Mononuclear cell (primary cell): ENCODE data around the gene KBTBD8. TPM values are rescaled to one million over a fixed set of nuclear protein-coding genes. Genes with fewer than 3 reads are reported as not detected.

Experiments
- H3K27me3 ChIP-seq: 2 replicates; pipeline ENCODE4 v1.6.0; 2011; ENCODE audit warnings: low read length, control low read depth; ENCODE audit not compliant: insufficient read depth
- H3K4me1 ChIP-seq: 2 replicates; pipeline ENCODE4 v1.5.1; 2011; ENCODE audit warnings: mild to moderate bottlenecking, low read length, control low read depth; ENCODE audit not compliant: insufficient read depth
- H3K4me3 ChIP-seq: 2 replicates; pipeline ENCODE4 v1.5.1; 2011; ENCODE audit warnings: mild to moderate bottlenecking, low read length, moderate library complexity
- H3K9me3 ChIP-seq: 2 replicates; pipeline ENCODE4 v1.5.1; 2011; ENCODE audit warnings: low read depth, mild to moderate bottlenecking, control low read depth, low read length
- total RNA-seq: library from RNA; depleted of rRNA; stranded (reverse); fragments of >200 nt; gene quantifications from one replicate; pipeline ENCODE4 v1.2.3, GENCODE V29; 2012

Gene KBTBD8
- total RNA-seq, 1 donor = 55.1 TPM

DNA sequence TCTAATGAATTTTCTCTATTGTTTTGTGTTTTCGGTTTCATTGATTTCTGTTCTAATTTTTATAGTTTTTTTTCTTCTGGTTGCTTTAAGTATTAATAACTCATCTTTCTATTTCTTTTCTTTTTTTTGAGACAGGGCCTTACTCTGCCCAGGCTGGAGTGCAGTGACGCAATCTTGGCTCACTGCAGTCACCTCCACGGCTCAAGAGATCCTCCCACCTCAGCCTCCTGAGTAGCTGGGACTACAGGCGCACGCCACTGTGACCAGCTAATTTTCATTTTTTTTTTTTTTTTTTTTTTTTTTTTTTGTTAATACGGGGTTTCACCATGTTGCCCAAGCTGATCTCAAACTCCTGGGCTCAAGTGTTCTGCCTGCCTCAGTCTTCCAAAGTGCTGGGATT, 14.5 kb downstream of the KBTBD8 start:
- no peaks in the 10 kb centered on the region for H3K9me3 ChIP-seq

DNA sequence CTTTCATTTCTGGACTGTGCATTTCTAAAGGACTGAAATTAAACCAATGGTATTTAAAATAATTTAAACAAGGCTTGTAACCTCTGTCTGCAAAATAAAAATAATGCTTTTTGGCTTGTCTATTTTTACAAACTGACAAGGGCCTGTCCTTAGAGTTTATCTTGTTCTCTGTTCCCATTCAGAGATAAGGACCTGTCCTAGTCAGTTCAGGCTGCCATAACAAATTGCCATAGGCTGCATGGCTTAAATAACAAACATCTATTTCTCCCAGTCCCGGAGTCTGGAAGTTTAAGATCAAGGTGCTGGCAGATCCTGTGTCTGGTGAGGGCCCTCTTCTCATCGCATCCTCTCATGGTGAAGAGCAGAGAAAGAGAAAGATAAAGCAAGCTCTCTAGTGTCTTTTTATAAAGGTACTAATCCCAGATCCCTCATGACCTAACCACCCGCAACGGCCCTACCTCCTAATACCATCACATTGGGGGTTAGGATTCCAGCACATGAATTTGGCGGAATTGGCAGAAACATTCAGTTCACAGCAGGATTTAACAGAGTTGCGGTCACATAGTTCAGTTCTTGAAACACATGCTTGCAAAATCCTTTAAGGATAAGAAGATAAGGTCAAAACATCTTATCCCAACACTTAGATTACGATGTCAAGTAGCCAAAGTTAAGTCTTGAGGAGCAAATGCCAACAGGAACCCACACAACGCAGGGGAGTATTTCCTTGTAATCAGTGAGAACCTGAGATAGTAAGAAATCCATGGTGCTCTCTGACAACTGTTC, 17.8 kb downstream of the KBTBD8 start:
- Histone ChIP-seq H3K27me3 (no peaks in the 10 kb centered on the region), H3K4me3 (no peak overlapping the region)

More for the DNA sequence above, 14.5 kb downstream of the KBTBD8 start:
- H3K4me3 ChIP-seq = no peak overlapping the region
- H3K27me3 ChIP-seq = no peaks in the 10 kb centered on the region
- H3K4me1 ChIP-seq = peaks cover 13% of the 10 kb centered on the region

DNA sequence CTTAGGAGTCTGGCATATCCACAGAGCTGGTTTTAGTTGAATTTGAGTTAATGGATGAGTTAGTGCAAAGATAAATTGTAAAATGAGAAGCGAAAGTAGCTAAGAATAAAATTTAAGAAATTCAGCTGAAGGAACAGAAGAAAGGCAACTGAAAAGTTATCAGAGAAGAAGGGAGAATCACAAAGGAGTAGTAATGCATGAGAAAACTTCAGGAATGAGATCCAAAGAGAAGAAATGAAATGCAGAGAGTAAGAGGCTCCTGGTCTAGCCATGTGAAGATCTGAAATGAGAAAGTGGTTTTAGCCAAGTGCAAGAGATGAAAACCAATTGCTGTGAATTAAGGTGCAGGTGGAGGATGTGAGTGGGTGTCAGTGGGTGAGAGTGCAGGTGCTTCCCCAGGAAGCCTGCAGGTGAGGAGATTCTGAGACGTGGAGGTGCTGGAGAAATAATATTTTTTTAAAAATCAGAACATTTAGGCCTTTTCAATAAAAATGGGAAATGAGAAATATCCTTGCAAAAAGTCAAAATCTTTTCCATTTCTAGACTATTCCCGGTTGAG, 18.5 kb downstream of the KBTBD8 start:
- Histone ChIP-seq H3K9me3 (no peaks in the 10 kb centered on the region), H3K27me3 (no peaks in the 10 kb centered on the region), H3K4me1 (peaks cover 19% of the 10 kb centered on the region), H3K4me3 (no peak overlapping the region)

More for the DNA sequence above, 17.8 kb downstream of the KBTBD8 start:
- H3K4me1 ChIP-seq = peaks cover 19% of the 10 kb centered on the region
- no peaks in the 10 kb centered on the region for H3K9me3 ChIP-seq

DNA sequence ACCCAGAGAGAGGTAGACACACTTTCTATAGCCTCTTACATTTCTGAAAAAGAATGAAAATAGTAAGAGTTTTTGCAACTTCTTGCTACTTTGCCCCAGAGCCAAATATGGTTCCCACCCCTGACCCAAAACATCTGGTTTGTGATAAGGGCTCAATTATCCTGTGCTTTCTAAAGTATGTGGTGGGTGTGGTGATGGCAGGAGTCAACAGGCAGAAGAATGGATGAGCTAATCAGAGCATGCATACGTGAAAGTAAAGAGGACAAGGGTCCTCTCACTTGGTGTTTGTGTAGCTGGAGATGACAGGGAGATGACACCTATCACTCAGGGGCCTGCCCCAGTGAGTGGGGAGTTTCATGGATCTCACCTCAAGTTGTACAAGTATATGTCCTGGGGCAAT, 19.1 kb downstream of the KBTBD8 start:
- Histone ChIP-seq H3K27me3 (no peaks in the 10 kb centered on the region), H3K4me1 (peaks cover 19% of the 10 kb centered on the region), H3K4me3 (no peak overlapping the region), H3K9me3 (no peaks in the 10 kb centered on the region)

DNA sequence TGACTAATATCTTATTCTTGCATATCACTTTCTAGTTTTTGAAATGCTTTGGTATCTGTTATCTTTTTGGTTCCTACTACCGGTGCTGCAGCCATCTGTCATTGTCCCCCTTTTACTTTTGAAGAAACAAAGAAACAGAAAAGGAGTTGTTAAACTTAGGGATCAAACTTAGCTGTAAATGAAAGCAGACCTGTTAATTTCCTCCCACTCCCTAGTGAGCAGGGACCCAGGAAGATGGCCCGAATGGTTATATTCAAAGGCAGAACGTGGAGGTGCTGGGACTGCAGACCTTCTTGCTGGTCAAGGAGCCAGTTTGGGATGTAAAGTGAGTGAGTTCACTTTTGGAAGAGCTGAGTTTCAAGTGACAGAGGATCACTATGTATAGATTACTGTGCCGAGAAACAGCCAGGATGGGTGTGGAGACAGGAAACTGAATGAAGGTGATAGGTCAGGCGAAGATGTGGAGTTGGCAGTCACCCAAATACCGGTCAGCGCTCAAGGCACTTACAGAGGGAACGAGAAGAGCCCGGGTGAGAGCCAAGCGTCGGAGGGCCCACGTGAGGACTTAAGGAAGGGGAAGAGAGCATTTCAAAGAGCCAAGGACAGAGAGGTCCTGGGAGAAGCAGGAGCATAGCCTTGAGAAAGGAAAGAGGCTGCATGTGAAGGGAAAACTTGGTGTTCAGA, 20.1 kb downstream of the KBTBD8 start:
- Histone ChIP-seq H3K27me3 (no peaks in the 10 kb centered on the region), H3K4me1 (peaks cover 19% of the 10 kb centered on the region), H3K4me3 (no peak overlapping the region), H3K9me3 (no peaks in the 10 kb centered on the region)

DNA sequence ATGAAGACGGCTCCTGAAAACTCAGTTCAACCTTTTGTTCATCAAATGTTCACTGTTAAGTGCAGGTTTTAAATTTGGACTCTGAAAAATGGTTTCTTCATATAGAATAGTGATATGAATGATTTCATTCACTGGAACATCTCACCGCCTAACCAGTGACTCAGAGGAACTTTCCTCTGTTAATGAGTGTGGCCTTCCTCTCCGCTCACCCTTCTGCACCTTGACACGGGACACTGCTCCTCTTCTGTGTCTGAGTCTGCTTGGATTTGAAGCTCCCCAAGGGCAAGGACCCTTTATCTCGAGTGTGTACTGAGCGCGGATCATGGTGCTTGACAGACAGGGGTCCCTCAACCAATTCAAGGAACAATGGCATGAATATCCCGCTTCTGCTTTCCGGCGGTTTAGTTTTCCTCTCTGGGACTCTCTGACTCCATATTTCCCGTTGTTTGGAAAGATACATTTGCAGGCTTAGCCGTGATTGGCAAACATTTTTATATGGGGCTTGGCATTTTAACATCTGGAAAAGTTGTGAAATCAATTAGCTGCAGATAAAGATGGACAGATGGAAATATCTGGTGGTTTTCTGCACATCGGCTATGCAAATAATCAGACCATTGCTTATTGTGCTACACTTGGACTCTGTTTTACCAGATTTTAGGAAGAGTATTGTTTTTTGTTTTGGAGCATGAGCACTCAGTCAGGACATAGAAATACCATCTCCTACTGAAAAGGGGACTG, 20.9 kb downstream of the KBTBD8 start:
- no peak overlapping the region for H3K4me3 ChIP-seq

DNA sequence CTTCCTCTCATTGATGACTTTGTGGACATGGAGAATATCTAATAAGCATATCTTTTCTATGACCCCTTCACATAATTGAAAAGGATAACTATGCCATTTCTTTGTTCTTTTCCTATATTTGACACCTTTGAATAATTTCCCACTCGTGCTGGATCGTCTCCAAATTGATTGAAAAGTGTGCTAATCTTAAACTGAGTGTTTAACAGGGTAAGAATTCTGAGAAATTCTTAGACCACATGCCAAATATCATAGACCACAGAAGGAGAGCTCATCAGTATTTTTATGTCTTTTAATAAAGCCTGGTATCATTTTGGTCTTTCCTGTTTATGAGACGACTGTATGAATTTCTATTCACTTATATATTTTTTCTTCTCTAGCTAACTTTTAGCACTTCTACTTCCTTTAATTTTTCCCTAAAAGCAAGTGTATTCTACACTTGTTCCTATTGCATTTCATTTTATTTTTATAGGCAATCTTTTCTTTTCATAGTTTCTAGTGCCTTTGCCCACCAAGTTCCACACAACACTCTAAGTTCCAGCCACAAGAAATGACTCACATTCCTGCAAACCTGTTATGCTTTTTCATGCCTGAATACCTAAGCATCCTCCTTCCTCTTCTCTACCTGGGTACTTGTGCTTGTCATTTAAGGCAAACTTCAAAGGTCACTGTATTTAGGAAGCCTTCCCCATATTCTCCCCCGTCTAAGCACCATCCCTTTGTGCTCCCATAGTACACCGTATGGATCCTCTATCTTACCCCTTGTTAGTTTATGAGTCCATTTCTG, 30.1 kb downstream of the KBTBD8 start:
- H3K4me1 ChIP-seq = peaks cover 5% of the 10 kb centered on the region
- no peak overlapping the region for H3K4me3 ChIP-seq
- no peaks in the 10 kb centered on the region for H3K27me3 ChIP-seq
- no peaks in the 10 kb centered on the region for H3K9me3 ChIP-seq

More for the DNA sequence above, 20.9 kb downstream of the KBTBD8 start:
- no peaks in the 10 kb centered on the region for H3K9me3 ChIP-seq
- no peaks in the 10 kb centered on the region for H3K27me3 ChIP-seq
- H3K4me1 ChIP-seq = peaks cover 19% of the 10 kb centered on the region

DNA sequence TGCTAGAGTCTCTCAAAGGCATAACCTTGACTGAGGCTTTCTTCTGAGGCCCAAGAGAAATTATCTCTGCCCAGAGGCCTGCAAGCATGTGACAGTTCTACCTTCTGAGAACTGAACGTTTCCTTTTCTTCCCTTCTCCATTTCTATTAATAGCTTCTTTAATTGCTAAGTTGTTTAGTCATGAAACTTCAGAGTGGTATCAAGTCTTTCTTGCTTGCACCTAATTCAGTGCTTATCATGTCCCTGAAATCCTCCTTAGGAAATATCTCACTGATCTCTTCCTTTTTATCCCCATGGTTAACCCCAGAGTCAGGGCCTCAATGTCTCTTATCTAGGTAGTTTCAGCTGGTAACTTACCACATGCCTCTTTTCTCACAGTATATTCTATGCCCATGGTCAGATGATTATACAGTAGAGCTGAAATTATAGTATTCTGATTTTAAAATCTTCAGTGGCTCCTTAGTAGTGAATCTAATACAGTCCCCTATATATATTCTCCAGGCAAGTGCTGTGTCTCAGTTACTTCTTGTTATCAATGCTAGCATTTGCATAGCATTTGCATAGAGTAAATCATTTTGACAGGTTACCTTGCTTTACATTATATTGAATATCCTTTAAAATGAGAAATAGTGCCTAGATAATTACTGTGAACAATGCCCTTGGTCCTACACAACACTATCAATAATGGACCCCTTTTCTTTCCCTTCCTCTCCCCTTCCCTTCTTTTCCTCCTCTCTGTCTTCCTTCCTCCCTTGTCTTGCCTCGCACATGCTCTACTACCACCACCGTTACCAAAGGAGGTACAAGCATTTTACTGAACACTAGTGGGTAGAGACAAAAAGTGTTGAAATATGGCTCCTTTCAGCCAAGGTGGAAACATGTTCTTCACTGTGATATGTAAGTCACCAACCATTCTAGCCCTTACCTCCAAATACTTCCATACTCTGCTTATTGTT, 33.0 kb downstream of the KBTBD8 start:
- Histone ChIP-seq H3K4me1 (peaks cover 5% of the 10 kb centered on the region), H3K4me3 (no peak overlapping the region), H3K9me3 (no peaks in the 10 kb centered on the region), H3K27me3 (no peaks in the 10 kb centered on the region)

DNA sequence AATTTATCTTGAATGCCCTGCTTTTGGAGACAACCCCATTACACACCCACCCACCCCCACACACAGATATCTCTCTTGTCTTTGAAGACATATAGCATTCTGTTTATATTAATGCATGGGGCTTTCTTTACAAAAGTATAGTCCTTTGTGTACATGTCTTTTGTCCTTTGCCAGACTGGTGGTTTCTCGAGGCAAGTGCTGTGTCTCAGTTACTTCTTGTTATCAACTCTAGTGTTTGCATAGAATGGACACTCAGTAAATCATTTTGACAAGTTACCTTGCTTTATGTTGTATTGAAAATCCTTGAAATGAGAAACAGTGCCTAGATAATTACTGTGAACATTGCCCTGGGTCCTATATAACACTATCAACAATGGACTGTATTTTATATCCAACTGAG, 33.9 kb downstream of the KBTBD8 start:
- Histone ChIP-seq H3K9me3 (no peaks in the 10 kb centered on the region), H3K27me3 (no peaks in the 10 kb centered on the region), H3K4me3 (no peak overlapping the region), H3K4me1 (peaks cover 5% of the 10 kb centered on the region)

DNA sequence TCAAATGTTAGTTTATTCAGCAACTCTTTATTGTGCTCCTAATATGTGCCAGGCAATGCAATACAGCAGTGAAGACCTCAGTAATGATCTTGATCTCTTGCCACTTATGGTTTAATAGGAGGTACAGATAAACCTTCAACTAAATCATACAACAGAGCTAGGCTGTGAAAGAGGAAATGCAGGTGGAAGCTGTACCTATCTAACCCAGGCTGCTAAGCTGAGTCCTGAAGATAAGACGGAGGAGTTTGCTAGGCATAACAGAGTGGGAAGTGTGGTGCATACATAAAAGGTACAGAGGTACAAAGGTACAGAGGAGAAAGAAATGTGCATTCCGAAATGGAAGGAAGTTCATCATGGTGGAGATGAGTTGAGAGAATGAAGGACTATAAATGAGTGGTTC, 35.0 kb downstream of the KBTBD8 start:
- no peaks in the 10 kb centered on the region for H3K9me3 ChIP-seq
- H3K4me1 ChIP-seq = peaks cover 5% of the 10 kb centered on the region
- H3K4me3 ChIP-seq = no peak overlapping the region
- H3K27me3 ChIP-seq = no peaks in the 10 kb centered on the region

DNA sequence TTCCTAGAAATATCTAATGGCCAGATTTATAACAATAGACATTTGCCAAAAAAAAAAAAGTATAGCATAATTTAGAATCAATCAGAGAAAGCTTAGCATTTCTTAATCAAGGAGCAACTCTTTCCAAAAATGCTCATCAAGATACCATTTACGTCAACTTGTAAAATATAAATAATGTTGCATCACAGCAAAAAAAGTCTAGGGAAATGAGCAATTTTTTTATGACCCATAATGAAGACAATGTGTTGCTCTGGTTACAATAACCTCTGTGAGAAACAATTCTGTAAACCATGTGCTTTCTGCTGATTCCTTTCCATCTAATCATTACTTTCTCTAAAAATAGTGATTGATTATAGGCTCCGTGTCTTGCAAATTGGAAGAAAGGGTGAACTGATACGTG, 36.3 kb downstream of the KBTBD8 start:
- Histone ChIP-seq H3K4me3 (no peak overlapping the region), H3K4me1 (peaks cover 5% of the 10 kb centered on the region), H3K27me3 (no peaks in the 10 kb centered on the region), H3K9me3 (no peaks in the 10 kb centered on the region)

DNA sequence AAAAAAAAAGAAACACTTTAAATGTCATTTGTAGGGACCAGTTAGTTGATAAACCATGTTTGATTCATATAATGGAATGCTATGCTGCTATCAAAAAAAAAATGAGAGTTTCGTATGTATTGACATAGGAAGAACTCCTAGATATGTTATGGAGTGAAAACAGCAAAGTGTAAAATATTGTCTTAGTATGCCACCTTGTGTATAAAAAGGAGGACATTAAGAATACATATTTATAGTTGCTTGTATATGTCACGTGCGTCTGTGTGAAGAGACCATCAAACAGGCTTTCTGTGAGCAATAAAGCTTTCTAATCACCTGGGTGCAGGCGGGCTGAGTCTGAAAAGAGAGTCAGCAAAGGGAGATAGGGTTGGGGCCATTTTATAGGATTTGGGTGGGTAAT, 39.5 kb downstream of the KBTBD8 start:
- no peaks in the 10 kb centered on the region for H3K27me3 ChIP-seq
- no peaks in the 10 kb centered on the region for H3K4me1 ChIP-seq
- H3K4me3 ChIP-seq = no peak overlapping the region
- no peaks in the 10 kb centered on the region for H3K9me3 ChIP-seq

DNA sequence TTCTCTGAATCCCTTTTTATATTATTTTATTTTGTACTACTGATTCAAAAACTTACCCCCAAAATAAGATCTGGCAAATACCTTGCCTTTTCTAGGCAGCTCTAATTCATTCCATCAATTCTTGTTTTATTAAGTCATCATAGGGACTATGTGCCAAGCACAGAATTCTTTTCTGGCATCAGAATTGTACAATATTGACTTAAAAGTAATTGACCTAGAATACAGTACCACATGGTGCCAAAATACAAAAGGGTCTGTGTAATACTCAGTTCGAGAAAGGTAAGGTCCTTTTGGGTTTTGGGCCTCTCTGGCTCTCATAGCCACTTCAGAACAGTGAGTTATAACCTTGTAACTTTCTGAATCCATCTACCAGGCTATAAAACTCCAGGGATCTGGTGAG, 46.2 kb downstream of the KBTBD8 start:
- H3K9me3 ChIP-seq = no peaks in the 10 kb centered on the region
- H3K27me3 ChIP-seq = no peaks in the 10 kb centered on the region
- H3K4me1 ChIP-seq = peaks cover 10% of the 10 kb centered on the region
- no peak overlapping the region for H3K4me3 ChIP-seq
